Raji (cell line): Measurements from ENCODE around the gene PHF11.

ENCODE experiments used
- POLR2A ChIP-seq: IDR thresholded peaks from 2 replicates; pipeline ENCODE4 v1.6.1; 2011; ENCODE audit warnings: low read depth, low read length, control low read depth; ENCODE audit not compliant: insufficient read depth

The PHF11 gene

DNA sequence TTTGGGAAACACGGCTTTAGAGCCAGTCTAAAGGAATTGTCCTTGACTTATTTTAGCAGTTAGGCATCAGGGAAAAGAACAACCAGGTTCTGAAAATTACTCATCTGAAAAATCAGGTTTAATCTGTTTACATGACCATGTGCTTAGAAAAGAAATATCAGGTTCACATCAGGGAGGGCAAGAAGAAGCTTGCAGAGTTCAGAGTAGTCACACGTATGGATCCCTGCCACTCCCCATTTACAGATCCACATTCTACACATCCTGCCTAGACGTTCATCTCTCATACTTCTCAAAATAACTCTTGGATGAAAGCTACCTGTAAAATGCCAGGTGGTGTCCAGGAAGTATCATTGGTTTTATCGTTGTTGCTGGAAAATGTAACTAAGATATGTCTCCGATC lies 14.0 kb upstream of the PHF11 start:
- no peak for TF ChIP-seq POLR2A

DNA sequence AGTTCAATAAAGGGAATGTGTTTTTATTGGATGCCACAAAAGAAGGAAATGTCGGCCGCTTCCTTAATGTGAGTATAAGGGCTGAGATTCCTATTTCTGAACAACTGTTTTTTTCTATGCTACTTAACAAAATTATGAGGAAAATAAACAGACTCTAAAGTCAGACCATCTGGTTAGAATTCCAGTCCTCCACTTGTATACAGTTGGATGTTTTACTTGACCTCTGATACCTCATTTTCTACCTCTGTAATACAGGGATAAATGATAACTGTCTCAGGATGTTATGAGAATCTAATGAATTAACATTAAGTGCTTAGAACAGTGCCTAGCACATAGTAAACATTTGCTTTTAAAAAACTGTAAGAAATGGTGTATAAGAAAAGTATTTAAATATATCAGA lies 7.2 kb upstream of the PHF11 start:
- TF ChIP-seq POLR2A: no peak

DNA sequence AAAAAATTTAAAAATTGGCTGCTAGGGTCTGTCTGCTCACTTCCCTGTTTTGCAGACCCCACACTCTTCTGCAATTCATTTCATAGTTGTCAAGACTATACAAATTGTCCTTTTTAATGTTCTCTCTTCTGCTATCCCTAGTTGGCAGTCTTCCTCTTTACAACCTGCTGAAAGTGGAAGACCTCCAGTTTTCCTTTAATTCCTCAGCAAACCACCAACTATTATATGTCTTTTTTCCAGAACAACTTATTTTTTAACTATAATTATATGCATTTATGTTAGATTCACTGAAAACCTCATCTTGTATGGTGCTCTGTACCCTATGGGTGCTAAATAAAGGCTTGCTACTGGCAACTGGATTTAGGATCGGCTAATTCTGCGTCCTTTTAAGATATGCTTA lies 1.1 kb upstream of the PHF11 start:
- TF ChIP-seq POLR2A: no peak

DNA sequence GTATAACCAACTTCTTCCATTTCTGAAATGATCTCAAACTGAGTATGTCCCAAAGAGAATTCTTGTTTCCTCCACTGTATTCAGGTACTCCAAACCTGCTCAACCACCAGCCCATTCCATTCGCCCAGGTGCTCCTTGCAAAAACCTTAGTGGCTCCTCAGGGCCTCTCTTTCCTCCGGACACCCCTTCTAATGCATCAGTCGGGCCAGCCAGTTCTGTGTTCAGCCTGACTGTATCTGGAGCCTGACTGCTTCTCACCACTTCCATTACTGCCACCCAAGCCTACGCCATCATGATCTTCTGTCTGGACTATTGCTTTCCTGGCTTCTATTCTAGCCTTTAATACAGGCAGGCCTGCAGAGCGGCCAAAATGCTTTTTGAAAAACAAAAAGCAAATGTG lies 1.5 kb downstream of the PHF11 start:
- no peak for TF ChIP-seq POLR2A

DNA sequence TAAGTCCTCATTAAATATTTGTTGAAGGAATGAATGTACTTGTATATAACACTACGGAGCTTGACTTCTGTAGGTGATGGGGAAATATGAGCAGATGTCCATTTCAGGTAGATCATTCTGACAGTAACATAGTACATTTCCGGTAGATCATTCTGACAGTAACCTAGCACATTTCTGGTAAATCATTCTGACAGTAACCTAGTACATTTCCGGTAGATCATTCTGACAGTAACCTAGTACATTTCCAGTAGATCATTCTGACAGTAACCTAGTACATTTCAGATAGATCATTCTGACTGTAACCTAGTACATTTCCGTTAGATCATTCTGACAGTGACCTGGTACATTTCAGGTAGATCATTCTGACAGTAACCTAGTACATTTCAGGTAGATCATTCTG lies 2.5 kb downstream of the PHF11 start:
- no peak for TF ChIP-seq POLR2A

DNA sequence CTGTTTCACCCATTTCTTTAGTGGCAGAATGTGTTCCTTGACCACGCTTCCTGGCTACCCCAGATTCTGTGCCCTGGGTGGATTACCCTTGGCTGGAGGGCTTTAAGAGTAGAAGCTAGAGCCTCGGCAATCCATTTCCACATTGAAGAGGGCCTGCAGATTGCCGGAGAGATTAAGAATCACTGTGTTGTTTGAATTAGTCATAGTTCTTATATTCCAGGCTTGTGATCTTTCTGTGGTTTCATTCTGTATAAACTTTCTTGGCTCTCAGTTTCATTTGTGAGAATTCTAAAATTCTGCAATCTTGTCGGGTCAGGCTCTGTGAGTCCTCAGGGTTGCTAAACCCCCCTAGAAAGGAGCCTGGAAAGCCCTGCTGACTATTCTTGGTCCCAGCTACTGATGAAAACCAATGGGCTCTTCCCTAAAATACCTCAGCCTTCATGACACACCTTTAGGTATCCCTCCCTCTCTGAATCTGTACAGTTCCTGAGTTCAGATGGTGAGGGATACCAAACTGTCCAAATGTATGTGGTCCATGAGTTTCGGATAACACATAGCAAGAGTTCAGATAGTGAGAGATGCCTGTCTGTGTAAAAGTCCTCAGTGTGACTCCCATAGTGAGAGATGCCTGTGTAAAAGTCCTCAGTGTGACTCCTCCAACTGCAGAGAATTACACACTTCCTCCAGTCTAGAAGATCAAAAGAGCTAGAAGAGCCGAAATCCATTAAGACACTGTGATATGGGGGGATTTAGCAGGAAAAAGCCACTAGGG lies 4.3 kb downstream of the PHF11 start:
- TF ChIP-seq POLR2A: no peak

DNA sequence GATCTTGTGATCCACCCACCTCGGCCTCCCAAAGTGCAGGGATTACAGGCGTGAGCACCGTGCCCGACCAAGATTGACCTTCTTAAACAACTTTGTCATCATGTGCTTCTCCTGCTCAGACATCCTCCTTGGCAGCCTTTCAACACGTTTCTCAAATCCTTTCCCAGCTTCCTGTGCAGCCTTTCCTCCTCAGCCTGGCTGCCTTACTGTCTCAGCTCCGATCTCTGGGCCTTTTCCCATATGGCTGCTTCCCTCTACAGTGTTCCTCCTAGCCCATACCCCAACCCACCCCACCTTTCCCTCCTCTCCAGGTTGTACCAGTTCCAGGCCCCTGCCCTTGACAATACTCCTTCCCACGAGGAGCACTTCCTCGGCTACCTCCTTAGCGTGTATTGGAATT lies 7.2 kb downstream of the PHF11 start:
- TF ChIP-seq POLR2A: no peak

DNA sequence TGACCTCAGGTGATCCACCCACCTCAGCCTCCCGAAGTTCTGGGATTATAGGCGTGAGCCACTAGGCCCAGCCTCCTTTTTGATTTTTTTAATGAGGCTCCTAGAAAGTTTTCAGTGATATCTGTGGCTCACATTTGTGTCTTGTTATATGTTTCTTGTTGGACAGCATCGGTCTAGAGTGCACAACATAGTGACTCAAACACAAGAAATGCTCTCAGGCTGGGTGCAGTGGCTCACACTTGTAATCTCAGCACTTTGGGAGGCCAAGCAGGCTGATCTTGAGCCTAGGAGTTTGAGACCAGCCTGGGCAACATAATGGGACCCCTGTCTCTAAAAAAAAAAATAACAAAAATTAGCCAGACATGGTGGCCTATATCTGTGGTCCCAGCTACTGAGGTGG lies 8.2 kb downstream of the PHF11 start:
- no peak for TF ChIP-seq POLR2A

DNA sequence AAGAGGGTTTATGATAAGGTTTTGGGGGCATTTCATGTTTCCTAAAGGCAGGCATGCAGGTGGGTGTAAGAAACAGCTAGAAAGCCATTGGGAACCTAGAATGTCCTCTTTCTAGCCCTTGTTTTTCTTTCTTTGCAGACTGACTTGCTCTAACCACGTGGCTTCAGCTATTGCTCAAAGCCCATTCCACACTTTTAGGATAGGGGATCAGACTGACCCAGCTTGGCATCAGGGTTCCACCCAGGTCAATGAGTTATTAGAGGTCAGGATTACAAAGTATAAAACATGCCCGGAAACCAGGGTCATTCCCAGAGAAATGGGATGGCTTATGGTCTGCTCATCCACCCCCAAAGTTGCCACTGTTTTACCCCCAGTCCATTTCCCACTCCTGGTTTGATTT lies 16.8 kb downstream of the PHF11 start:
- no peak for TF ChIP-seq POLR2A

DNA sequence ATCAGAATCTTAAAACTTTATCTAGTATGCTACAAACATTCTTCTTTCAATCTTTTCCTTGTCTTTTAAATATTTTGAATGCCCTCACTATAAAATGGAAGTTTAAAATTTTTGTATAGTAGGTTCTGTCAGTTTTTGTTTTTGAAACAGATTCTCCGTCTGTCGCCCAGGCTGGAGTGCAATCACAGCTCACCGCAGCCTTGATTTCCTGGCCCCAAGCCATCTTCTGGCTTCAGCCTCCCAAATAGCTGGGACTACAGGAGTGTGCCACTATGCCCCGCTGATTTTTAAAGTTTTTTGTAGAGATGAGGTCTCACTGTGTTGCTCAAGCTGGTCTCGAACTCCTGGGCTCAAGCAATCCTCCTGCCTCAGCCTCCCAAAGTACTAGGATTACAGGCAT lies 20.7 kb downstream of the PHF11 start:
- no peak for TF ChIP-seq POLR2A

DNA sequence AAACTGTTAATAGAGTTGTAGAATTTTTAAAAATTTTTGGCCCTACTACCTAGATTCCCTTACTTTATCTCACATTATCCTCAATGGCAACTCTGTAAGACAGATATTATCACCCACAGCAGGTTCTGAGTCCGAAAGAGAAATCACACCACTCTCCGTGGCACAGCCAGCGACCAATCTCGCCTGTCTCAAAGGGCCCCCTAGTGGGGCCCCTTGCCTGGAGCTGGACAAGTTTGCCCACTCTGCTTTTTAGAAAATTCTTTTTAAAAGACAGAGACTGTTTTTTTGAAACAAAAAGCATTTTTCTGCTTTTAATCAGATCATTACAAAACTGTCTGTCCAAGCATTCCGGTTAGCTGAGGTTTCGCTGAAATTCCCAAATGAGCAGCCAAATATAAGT lies 21.7 kb downstream of the PHF11 start:
- no peak for TF ChIP-seq POLR2A

DNA sequence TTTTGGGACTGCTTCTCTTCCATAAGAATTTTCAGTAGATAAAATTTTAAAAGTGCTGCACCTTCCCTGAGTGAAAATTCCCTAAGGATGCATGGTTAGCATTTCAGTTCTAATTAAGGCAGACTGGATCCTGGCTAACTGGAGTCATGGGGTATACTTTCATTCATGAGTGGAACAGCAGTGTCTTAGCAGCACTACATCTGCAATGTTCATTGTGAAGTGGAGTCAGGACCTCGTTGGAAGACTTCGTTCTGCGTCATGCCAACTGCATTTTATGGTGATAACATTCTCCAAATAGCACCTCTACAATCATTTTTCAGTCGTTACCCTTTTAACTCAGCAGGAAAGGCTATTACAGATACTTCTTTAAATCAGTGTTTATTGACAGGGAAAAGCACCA lies 25.5 kb downstream of the PHF11 start:
- TF ChIP-seq POLR2A: no peak

DNA sequence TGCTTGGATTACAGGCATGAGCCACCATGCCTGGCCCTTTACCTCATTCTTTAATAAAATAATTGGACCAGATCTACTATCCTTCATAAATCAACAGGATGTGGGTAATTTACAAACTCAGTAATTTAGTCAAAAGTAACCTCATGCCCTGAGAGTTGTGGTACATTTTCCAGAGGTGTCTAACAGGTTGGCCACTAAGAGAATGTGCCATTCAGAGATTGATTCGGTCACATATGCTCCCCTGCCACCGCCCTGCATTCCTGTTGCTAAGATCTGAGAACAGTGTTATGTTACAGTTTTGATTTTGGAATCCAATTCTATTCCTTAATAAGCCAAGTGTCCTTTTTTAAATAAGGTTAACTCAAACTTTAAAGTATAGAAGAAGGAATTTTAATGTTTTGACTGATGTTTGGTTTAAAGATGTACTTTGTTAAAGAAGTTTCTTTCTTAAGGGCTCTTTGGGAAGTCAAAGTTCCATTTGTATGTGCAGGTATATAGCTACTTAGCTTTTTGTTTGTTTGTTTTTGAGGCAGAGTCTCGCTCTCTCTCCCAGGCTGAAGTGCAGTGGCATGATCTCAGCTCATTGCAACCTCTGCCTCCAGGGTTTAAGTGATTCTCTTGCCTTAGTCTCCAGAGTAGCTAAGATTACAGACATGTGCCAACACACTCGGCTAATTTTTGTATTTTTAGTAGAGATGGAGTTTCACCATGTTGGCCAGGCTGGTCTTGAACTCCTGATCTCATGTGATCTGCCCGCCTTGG lies 29.2 kb downstream of the PHF11 start:
- no peak for TF ChIP-seq POLR2A

DNA sequence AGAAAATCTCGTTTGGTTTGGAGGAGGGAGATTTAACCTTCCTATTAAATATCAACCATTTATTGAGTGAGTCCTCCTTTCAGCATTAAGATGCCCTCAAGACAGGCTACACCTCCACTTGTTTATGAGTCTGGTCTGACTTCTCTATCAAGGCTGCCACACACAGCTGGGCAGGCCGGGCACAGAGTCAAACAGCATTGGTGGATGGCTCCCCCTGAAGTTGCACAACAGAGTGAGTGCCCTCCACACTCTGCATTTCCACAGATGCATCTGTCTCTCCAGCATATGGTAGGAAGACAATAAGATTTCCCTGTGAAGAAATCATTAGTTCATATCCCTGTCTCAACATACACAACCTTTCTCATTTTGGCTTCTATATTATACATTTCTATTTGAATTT lies 31.4 kb downstream of the PHF11 start:
- TF ChIP-seq POLR2A: no peak

DNA sequence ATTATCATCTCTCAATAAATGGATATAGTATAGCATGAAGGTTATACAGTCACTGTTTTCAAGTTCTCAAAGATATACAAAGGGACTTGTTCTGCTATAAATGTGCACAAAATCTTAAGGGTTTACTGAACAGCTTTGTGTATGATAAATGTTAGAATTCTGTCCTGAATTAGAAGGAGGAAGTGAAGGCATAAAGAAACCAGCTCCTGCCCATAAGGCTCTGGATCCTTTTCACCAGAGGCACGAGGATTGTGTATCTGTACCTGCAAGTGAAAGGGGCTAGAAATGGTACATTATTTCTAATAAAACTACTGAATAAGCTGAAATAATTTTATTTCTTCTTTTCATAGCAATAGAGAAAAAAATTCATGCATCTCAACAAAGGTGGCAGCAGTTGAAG lies 32.4 kb downstream of the PHF11 start:
- TF ChIP-seq POLR2A: no peak

DNA sequence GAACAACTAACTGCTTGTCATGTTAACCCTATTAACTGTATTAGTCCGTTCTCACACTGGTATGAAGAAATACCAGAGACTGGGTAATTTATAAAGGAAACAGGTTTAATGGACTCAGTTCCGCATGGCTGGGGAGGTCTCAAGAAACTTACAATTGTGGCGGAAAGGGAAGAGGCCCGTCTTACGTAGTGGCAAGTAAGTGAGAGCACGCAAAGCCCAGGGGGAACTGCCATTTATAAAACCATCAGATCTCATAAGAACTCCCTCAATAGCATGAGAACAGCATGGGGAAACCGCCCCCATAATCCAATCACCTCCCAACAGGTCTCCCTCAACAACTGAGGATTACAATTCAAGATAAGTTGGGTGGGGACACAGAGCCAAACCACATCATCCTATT lies 34.7 kb downstream of the PHF11 start:
- TF ChIP-seq POLR2A: no peak

DNA sequence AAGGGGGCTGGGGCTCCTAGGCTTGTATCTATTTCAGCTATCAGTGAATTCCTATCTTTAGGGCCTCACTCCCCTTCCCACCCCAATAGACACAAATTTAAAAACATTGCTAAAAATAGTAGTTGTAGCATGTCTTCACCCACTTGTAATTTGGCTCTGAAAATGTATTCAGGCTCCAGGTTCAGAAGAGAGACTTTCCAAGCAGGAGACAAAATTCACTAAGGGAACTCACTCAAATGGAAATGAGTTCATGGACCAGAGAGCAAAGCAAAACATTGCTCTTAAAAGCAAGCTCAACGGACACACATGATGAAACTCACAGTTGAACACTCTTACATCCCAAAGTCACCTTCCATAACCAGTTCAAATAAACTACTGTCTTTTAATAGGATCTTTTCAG lies 36.8 kb downstream of the PHF11 start:
- no peak for TF ChIP-seq POLR2A
